LNCAP (cell line): ENCODE results near the gene GDPD1.

ENCODE experiments used
- CTCF ChIP-seq: fragments of 450-650 bp; IDR thresholded peaks from 2 replicates; pipeline ENCODE4 v1.5.1; 2017; ENCODE audit warnings: mild to moderate bottlenecking

The GDPD1 gene

GRCh38 chr17:59260722-59261121, 40.4 kb downstream of the GDPD1 start:
- no peak for TF ChIP-seq CTCF

- TF ChIP-seq CTCF: no peak
Measured at GRCh38 chr17:59266745-59267144, 46.4 kb downstream of the GDPD1 start.

- no peak for TF ChIP-seq CTCF
Measured at GRCh38 chr17:59267776-59268175, 47.5 kb downstream of the GDPD1 start.

- TF ChIP-seq CTCF: no peak
Measured at GRCh38 chr17:59275618-59276017, 55.3 kb downstream of the GDPD1 start.

- TF ChIP-seq CTCF: no peak
Measured at GRCh38 chr17:59277031-59277430, 56.7 kb downstream of the GDPD1 start.

GRCh38 chr17:59278406-59278805, 58.1 kb downstream of the GDPD1 start:
- TF ChIP-seq CTCF: no peak

GRCh38 chr17:59284317-59284716, 64.0 kb downstream of the GDPD1 start:
- TF ChIP-seq CTCF: no peak

GRCh38 chr17:59287452-59287851, 67.1 kb downstream of the GDPD1 start:
- no peak for TF ChIP-seq CTCF
